ENCODE results near the gene GJC1.

Gene GJC1

GRCh38 chr17:44829523-44830358 lies at the start of gene GJC1:
Gene GJC1, minus strand, starts transcription at chr17:44830287. Its CDS starts 24,470 bp downstream, at chr17:44805817.
- DNase-seq, result no peak

DNA sequence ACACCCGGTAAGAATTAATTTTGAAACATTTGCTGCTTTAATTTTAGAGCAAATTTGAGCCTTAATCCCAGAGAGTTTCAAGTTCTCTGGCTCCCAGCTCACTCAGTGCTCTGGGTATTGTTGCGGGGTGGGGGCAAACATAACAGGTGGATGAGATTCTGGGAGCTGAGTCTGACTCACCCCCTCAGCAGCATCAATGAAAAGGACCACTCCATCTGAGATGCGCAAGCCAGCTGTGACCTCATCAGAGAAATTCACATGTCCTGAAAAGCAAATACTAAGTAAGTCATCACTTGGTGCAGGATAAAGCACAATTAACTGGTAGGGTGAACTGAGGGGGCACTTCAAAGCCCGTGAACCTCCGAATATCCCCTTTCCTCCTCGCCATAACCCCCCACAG lies 49.3 kb upstream of the GJC1 start:
- DNase-seq, result no peak

DNA sequence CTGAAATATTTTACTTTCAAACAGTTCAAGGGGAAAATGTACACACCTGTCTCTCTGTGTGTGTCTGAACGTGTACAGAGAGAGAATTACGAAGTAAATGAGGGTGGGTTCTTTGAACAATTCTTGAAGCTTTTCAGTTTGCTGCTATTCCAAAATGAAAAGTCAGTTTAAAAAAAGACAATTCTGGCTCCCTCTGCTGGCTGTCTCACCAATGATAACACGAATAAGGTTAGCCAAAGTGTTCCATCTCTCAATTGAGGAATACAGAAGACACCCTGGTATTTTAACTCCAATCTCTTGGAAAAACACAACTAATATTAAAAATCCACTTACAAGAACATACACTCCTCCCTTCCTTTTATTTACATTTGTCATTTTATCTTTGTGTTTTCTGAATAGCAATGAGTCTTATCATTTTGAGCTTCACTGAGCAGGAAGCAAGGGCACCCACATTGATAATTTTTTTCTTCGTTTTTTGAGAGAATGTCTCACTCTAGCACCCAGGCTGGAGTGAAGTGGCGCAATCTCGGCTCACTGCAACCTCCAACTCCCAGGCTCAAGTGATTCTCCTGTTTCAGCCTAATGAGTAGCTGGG lies 48.6 kb upstream of the GJC1 start:
- DNase-seq, result no peak

DNA sequence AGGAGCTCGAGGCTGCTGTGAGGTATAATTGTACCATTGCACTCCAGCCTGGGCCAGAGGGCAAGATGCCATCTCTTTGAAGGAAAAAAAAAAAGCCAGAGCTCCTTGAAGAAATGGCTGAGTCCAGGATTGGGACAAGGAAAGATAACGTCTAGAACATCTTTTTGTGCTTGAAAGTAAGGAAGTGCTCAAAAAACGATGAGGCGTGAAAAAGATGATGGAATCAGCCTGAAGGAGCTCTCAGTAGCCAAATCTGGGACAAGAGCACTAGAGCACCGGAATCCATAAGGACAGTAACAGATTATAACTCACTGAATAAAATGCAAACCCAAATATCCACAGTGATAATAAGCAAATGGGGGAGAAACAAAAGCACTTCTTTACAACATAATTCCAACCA lies 47.0 kb upstream of the GJC1 start:
- DNase-seq, result no peak

DNA sequence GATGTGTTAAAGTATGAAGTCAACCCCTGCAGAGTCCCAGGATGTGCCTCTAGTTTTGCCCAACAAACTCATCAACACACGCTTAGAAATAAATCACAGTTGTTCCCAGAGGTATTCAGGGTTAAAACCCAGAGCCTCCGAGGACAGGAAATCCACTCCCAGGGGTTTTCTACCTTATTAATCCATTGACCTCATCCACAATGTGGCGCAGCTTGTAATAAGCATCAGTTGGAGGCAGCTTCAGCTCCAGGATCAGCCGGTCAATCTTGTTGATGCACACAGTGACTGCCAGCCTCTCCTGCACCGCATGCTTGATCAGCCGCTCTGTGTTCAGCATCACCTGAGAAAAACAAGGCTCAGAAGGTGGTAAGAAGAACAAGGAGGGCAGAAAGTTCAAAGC lies 45.7 kb upstream of the GJC1 start:
- no peak for DNase-seq

- no peak for DNase-seq
Measured at GRCh38 chr17:44872131-44872768, 42.2 kb upstream of the GJC1 start.

DNA sequence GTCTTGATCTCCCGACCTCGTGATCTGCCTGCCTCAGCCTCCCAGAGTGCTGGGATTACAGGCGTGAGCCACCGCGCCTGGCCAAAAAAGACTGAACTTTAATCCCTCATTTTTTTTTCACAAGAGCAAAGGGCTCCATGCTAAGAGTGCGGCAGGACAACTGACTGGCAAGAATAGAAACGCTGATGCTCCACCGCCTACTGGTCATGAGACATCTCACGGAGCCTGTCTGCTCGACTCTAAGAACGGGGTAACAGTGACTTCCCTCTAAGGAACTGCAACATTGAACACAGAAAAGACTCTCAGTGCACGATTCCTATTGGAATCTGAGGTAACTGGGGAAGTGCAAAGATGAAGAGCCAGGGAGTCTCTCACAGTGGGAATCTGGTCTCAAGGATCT lies 41.5 kb upstream of the GJC1 start:
- no peak for DNase-seq

GRCh38 chr17:44867841-44868240 lies 37.8 kb upstream of the GJC1 start:
- DNase-seq, result no peak

GRCh38 chr17:44865931-44866330 lies 35.8 kb upstream of the GJC1 start:
- DNase-seq, result no peak

DNA sequence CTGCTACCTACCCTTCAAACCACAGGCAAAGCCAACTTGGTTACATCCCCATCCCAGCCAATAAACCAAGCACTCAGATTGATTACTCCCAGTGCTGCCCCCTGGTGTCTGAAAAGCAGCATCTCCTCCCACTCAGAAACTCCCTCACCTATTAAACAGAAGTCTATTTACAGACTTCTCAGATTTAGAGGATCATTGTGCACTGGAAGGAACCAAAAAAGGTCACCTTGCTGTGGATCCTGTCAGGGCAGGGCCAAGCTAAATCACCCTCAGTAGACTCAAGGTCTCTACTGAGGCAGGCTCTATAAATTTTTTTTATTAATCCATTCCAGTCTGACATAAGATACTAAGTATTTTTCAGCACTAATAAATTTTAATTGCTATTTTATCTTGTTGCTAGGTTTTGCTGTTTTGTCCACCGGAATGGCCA lies 35.2 kb upstream of the GJC1 start:
- DNase-seq, result peak; percentile 2

GRCh38 chr17:44864831-44865230 lies 34.7 kb upstream of the GJC1 start:
- no peak for DNase-seq

- DNase-seq, result no peak
Measured at GRCh38 chr17:44863061-44863918, 33.2 kb upstream of the GJC1 start.

GRCh38 chr17:44862278-44862914 lies 32.3 kb upstream of the GJC1 start:
- no peak for DNase-seq

GRCh38 chr17:44859701-44860100 lies 29.6 kb upstream of the GJC1 start:
- DNase-seq, result no peak

GRCh38 chr17:44854192-44854591 lies 24.1 kb upstream of the GJC1 start:
- DNase-seq, result no peak

DNA sequence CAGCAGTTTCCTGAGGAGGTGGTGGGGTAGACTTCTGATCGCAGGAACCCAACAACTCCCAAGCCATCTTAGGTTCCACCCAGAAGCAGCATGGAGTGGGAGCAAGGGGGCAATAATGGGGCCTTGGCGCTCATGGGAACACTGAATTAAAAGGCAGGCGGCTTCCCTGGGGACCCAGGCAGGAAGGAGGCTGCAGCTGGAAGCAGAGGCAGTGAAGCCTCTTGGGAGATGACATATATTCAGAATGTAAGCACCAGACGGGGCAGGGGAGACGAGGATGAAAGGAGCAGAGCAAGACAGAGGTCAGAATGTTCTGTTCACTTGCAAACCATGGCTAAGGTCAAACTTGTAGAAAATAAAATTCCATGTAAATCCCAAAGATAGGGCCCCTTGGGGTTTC lies 20.5 kb upstream of the GJC1 start:
- no peak for DNase-seq

DNA sequence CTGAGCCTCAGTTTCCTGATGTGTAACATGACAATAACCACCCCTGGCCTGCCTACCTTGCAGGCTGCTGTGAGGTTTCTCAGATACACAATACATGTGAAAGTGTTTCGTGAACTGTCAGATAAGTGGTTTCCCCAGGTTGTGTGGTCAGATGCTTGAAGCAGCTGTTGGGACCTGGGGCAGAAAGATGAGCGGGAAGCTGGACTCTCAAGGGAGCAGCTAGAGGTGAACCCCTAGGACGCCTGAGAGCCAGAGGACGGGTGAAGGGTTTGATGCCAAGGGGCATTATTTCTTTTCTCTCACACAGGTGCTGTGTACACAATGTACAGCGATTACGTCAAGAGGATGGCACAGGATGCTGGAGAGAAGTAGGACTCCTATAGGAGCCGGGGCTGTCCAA lies 19.9 kb upstream of the GJC1 start:
- no peak for DNase-seq

DNA sequence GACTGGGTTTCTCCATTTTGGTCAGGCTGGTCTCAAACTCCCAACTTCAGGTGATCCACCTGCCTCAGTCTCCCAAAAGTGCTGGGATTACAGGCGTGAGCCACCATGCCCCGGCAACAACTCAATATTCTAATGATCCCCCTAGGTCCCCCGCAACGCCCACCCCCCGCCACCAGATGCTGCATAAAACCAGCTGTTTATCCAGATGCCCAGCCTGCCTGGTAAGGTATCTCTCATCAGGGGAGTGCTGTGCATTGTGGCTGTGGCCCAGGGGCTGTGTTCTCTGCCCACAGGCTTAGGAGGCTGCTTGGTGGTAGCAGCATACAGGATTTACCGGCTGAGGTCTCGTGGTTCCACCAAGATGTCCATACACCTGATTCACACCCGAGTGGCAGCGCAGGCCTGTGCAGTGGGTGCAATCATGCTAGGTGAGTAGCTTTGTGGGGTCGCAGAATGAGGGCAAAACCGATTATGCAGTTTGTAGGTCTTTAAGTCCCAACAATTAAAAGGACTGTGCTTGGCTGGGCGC lies 18.9 kb upstream of the GJC1 start:
- DNase-seq, result no peak

GRCh38 chr17:44848257-44848795 lies 18.2 kb upstream of the GJC1 start:
- DNase-seq, result no peak

- no peak for DNase-seq
Measured at GRCh38 chr17:44847586-44847985, 17.5 kb upstream of the GJC1 start, which contains the start of gene HIGD1B. Gene HIGD1B, plus strand, starts transcription at chr17:44847883. Its CDS starts 270 bp downstream, at chr17:44848153.

DNA sequence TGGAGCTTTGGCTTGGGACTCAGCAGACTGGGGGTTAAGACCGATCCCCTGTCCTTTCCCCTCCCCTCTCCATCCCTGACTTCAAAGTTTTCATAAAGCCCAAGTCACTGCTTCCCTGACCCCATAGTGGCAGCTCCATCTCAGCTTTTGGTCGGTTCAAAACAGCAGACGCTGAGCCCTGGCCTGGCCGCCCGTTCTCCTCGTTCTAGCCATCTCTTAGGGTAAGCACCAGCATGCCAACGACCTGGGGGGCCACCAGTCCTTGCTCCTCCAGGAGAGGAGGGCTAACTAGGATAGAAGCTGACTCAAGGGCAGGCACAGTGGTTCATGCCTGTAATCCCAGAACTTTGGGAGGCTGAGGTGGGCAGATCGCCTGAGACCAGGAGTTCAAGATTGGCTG lies 16.1 kb upstream of the GJC1 start:
- DNase-seq, result no peak

DNA sequence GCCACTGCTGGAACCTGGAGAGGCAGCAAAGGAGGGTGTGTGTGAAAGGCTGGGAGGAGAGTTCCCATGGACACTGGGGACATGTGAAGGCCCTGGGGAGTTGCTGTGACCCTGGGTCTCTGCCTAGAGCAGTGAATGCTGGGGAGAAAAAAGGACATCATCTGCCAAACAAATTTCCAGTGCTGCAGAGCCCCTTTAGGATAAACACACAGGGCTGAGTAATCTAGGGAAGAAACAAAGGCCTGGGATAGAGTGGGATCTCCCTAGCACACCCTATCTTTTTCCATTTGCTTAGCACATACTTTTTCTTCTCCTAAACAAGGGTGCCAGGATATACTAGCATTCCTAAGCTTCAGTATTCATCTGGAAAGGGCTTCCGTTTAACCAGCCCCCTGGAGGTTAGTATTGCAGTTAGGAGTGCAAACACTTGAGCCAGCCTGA lies 14.3 kb upstream of the GJC1 start:
- no peak for DNase-seq

Data from NCI-H187 treated with DMSO at 0.1 percent for 48 hours (cell line).